H1 (cell line): Measurements from ENCODE around the gene SLC9C1. TPM values are rescaled to one million over a fixed set of nuclear protein-coding genes. Genes with fewer than 3 reads are reported as not detected.

Experiments used
- CTCF ChIA-PET: fragments of 300-600 bp; sonication (Branson Sonifier 250); formaldehyde crosslinking; loops from one replicate; lab custom pipeline; 2021; ENCODE audit not compliant: partially characterized antibody; lab: Charles Lee
- POLR2A ChIA-PET: fragments of 300-600 bp; sonication (Branson Sonifier 250); formaldehyde crosslinking; loops from one replicate; lab custom pipeline; 2021; ENCODE audit warnings: inconsistent platforms; ENCODE audit not compliant: partially characterized antibody; lab: Charles Lee
- DNase-seq, 2 experiments: peaks; one replicate each; pipeline versions ENCODE4 v3.0.0 to v3.0.0-alpha.2; 2010 to 2022; ENCODE audit warnings: low spot score in 2 of 2, low read depth in 1 of 2, mixed read lengths in 1 of 2
- FAIRE-seq: peaks from 2 replicates; lab custom pipeline; 2011; peaks lifted over from hg19 to GRCh38; lab: Jason Lieb, UNC
- H2AFZ ChIP-seq: 2 replicates; pipeline ENCODE4 v1.8.1; 2012; ENCODE audit warnings: low read length, inconsistent platforms
- H2AK5ac ChIP-seq: 2 replicates; pipeline ENCODE4 v1.6.1; 2013; ENCODE audit warnings: low read depth, low read length
- H2BK120ac ChIP-seq: replicated peaks from 2 replicates; pipeline ENCODE3; 2013; ENCODE audit warnings: low read depth, low read length, inconsistent platforms
- H2BK12ac ChIP-seq: 2 replicates; pipeline ENCODE4 v1.6.1; 2013; ENCODE audit warnings: low read depth, low read length
- H2BK15ac ChIP-seq: 2 replicates; pipeline ENCODE4 v1.6.1; 2013; ENCODE audit warnings: low read length
- H2BK20ac ChIP-seq: 2 replicates; pipeline ENCODE4 v1.6.1; 2013; ENCODE audit warnings: low read length
- H2BK5ac ChIP-seq: 2 replicates; pipeline ENCODE4 v1.6.1; 2013; ENCODE audit warnings: low read depth, low read length
- H3K14ac ChIP-seq: 2 replicates; pipeline ENCODE4 v1.6.1; 2013; ENCODE audit warnings: inconsistent platforms; ENCODE audit not compliant: insufficient read length
- H3K18ac ChIP-seq: 2 replicates; pipeline ENCODE4 v1.6.1; 2013; ENCODE audit warnings: low read length; ENCODE audit errors: extremely low read depth
- H3K23ac ChIP-seq: 2 replicates; pipeline ENCODE4 v1.6.1; 2013; ENCODE audit warnings: inconsistent platforms; ENCODE audit not compliant: insufficient read length
- H3K23me2 ChIP-seq: 2 replicates; pipeline ENCODE4 v1.6.1; 2013; ENCODE audit warnings: low read depth, low read length
- H3K27ac ChIP-seq: 2 replicates; pipeline ENCODE4 v1.6.1; 2011; ENCODE audit warnings: low read depth, low read length, inconsistent platforms
- H3K27me3 ChIP-seq, 4 experiments: replicated peaks in 1 of 4; 1 replicate in 1 of 4; 2 replicates in 3 of 4; pipeline versions ENCODE4 v1.6.1 to v1.8.1; 2011 to 2013; ENCODE audit warnings: low read length in 3 of 4, mild to moderate bottlenecking in 3 of 4, inconsistent platforms in 2 of 4, mixed read lengths in 2 of 4, moderate library complexity in 1 of 4; ENCODE audit not compliant: control insufficient read depth in 3 of 4, insufficient read depth in 3 of 4; ENCODE audit errors: extremely low read depth in 1 of 4
- H3K36me3 ChIP-seq, 4 experiments: 2 replicates each; pipeline versions ENCODE4 v1.6.1 to v1.8.1; 2011 to 2013; ENCODE audit warnings: mild to moderate bottlenecking in 4 of 4, low read length in 3 of 4, moderate library complexity in 2 of 4, control low read depth in 1 of 4, inconsistent platforms in 1 of 4; ENCODE audit not compliant: insufficient read depth in 4 of 4, control insufficient read depth in 2 of 4
- H3K4ac ChIP-seq: replicated peaks from 2 replicates; pipeline ENCODE3; 2013; ENCODE audit warnings: low read length, low read depth, mixed read lengths, inconsistent platforms; ENCODE audit not compliant: insufficient read length
- H3K4me1 ChIP-seq, 4 experiments: replicated peaks in 1 of 4; 1 replicate in 1 of 4; 2 replicates in 3 of 4; pipeline versions ENCODE4 v1.6.1 to v1.8.1; 2011 to 2013; ENCODE audit warnings: low read length in 3 of 4, inconsistent platforms in 2 of 4, mixed read lengths in 1 of 4; ENCODE audit not compliant: insufficient read depth in 4 of 4, control insufficient read depth in 3 of 4
- H3K4me2 ChIP-seq, 2 experiments: 2 replicates each; pipeline versions ENCODE4 v1.6.1 to v1.8.1; 2011 to 2013; ENCODE audit warnings: low read depth in 2 of 2, low read length in 2 of 2, control low read depth in 1 of 2, inconsistent platforms in 1 of 2, mild to moderate bottlenecking in 1 of 2; ENCODE audit not compliant: insufficient read depth in 1 of 2
- H3K4me3 ChIP-seq, 4 experiments: fragments of 200-600, 300-600 bp in 1 of 4; sonication (generic), shearing (Covaris generic), sonication (Bioruptor Twin) in 1 of 4; 2 replicates each; pipeline versions ENCODE4 v1.5.1 to v1.8.1; 2011 to 2016; ENCODE audit warnings: low read length in 4 of 4, low read depth in 3 of 4, control low read depth in 2 of 4, inconsistent platforms in 2 of 4, mild to moderate bottlenecking in 2 of 4, mixed read lengths in 1 of 4, moderate library complexity in 1 of 4; ENCODE audit not compliant: insufficient read depth in 2 of 4; ENCODE audit errors: extremely low read depth in 1 of 4
- H3K56ac ChIP-seq: replicated peaks from 2 replicates; pipeline ENCODE3; 2013; ENCODE audit warnings: low read depth, mild to moderate bottlenecking, mixed read lengths, low read length, inconsistent platforms; ENCODE audit not compliant: insufficient read length
- H3K79me1 ChIP-seq: 2 replicates; pipeline ENCODE4 v1.6.1; 2013; ENCODE audit warnings: low read depth, low read length, control low read depth
- H3K79me2 ChIP-seq, 2 experiments: 2 replicates each; pipeline versions ENCODE4 v1.6.1 to v1.8.1; 2012 to 2013; ENCODE audit warnings: low read length in 2 of 2, mild to moderate bottlenecking in 2 of 2, inconsistent platforms in 1 of 2; ENCODE audit not compliant: insufficient read depth in 2 of 2, control insufficient read depth in 1 of 2
- H3K9ac ChIP-seq, 4 experiments: replicated peaks in 1 of 4; 1 replicate in 1 of 4; 2 replicates in 3 of 4; pipeline versions ENCODE4 v1.6.1 to v1.8.1; 2011 to 2013; ENCODE audit warnings: low read depth in 3 of 4, low read length in 3 of 4, control low read depth in 2 of 4, mild to moderate bottlenecking in 2 of 4, moderate library complexity in 2 of 4, inconsistent platforms in 1 of 4; ENCODE audit errors: extremely low read depth in 1 of 4
- H3K9me3 ChIP-seq, 2 experiments: 2 replicates each; pipeline versions ENCODE4 v1.6.1 to v1.8.1; 2012 to 2013; ENCODE audit warnings: mild to moderate bottlenecking in 2 of 2, moderate library complexity in 2 of 2, control low read depth in 1 of 2, inconsistent platforms in 1 of 2, low read depth in 1 of 2, low read length in 1 of 2, mixed read lengths in 1 of 2; ENCODE audit not compliant: insufficient read depth in 2 of 2
- H4K20me1 ChIP-seq, 2 experiments: replicated peaks in 1 of 2; 2 replicates each; pipeline versions ENCODE3 to v1.8.1; 2011 to 2013; ENCODE audit warnings: inconsistent platforms in 2 of 2, low read length in 2 of 2, mild to moderate bottlenecking in 1 of 2; ENCODE audit not compliant: insufficient read depth in 2 of 2, control insufficient read depth in 1 of 2
- H4K5ac ChIP-seq: 2 replicates; pipeline ENCODE4 v1.6.1; 2013; ENCODE audit warnings: low read length, low read depth, mixed read lengths, inconsistent platforms; ENCODE audit not compliant: insufficient read length
- H4K8ac ChIP-seq: 2 replicates; pipeline ENCODE4 v1.8.0; 2013; ENCODE audit warnings: mild to moderate bottlenecking, moderate library complexity, low read length, inconsistent platforms; ENCODE audit not compliant: insufficient read depth; ENCODE audit errors: extremely low read depth
- H4K91ac ChIP-seq: replicated peaks from 2 replicates; pipeline ENCODE3; 2013; ENCODE audit warnings: low read length, mixed read lengths, inconsistent platforms; ENCODE audit not compliant: insufficient read length
- BRCA1 ChIP-seq: IDR thresholded peaks from 2 replicates; pipeline ENCODE4 v1.6.1; 2012; ENCODE audit warnings: low read depth, low read length, improper control_type of control experiment
- CHD2 ChIP-seq: IDR thresholded peaks from 2 replicates; pipeline ENCODE4 v1.6.1; 2012; ENCODE audit warnings: low read length, improper control_type of control experiment
- CTBP2 ChIP-seq: IDR thresholded peaks from 2 replicates; pipeline ENCODE4 v1.7.0; 2011; ENCODE audit warnings: borderline replicate concordance, mild to moderate bottlenecking, moderate library complexity, mixed read lengths, low read length; ENCODE audit not compliant: insufficient read depth, insufficient read length
- FOSL1 ChIP-seq: IDR thresholded peaks from 2 replicates; pipeline ENCODE4 v1.6.1; 2011; ENCODE audit warnings: mild to moderate bottlenecking, low read depth, low read length, moderate library complexity; ENCODE audit not compliant: insufficient read depth
- HDAC6 ChIP-seq: IDR thresholded peaks from one replicate; pipeline ENCODE4 v1.7.1; 2012; ENCODE audit warnings: low read depth, mild to moderate bottlenecking, inconsistent platforms, low read length, moderate library complexity
- JUND ChIP-seq: IDR thresholded peaks from 2 replicates; pipeline ENCODE4 v1.6.1; 2011; ENCODE audit warnings: mild to moderate bottlenecking, improper control_type of control experiment, low read length
- KDM4A ChIP-seq: IDR thresholded peaks from one replicate; pipeline ENCODE4 v1.7.1; 2012; ENCODE audit warnings: low read depth, mild to moderate bottlenecking, moderate library complexity, low read length, inconsistent platforms; ENCODE audit not compliant: severe bottlenecking
- PHF8 ChIP-seq: fragments of 200-600 bp; sonication (generic); conservative IDR thresholded peaks from 2 replicates; pipeline ENCODE4 v1.7.1; 2012; ENCODE audit warnings: low read depth, mild to moderate bottlenecking, inconsistent platforms, low read length, moderate library complexity
- POU5F1 ChIP-seq: IDR thresholded peaks from 2 replicates; pipeline ENCODE4 v1.6.1; 2011; ENCODE audit warnings: low read depth, mild to moderate bottlenecking, low read length, moderate library complexity
- RAD21 ChIP-seq, 2 experiments: IDR thresholded peaks in 1 of 2; conservative IDR thresholded peaks in 1 of 2; 2 replicates each; pipeline ENCODE4 v1.6.1; 2011; ENCODE audit warnings: low read depth in 2 of 2, low read length in 2 of 2, improper control_type of control experiment in 1 of 2, inconsistent platforms in 1 of 2, mild to moderate bottlenecking in 1 of 2, moderate library complexity in 1 of 2
- SAP30 ChIP-seq: fragments of 300-600 bp; sonication (generic); IDR thresholded peaks from 2 replicates; pipeline ENCODE4 v1.7.1; 2012; ENCODE audit warnings: low read length, moderate library complexity, mild to moderate bottlenecking, inconsistent platforms; ENCODE audit not compliant: insufficient read depth, insufficient replicate concordance
- SIX5 ChIP-seq: IDR thresholded peaks from 2 replicates; pipeline ENCODE4 v1.6.1; 2011; ENCODE audit warnings: mild to moderate bottlenecking, low read depth, low read length
- SUZ12 ChIP-seq: fragments of 200-600 bp; sonication (generic); IDR thresholded peaks from 2 replicates; pipeline ENCODE4 v1.6.1; 2012; ENCODE audit warnings: mild to moderate bottlenecking, inconsistent platforms, low read length, moderate library complexity, mixed read lengths
- ZNF274 ChIP-seq: IDR thresholded peaks from 2 replicates; pipeline ENCODE4 v1.7.0; 2012; ENCODE audit warnings: low read length, borderline replicate concordance; ENCODE audit errors: extremely low read depth
- WGBS, 2 experiments: shearing (Covaris generic) in 1 of 2; methylation state at CpG; one replicate each; pipeline versions ENCODE4 v1.1.6 to v1.1.7; 2013 to 2015; ENCODE audit warnings: low lambda C conversion rate in 2 of 2, mixed read lengths in 2 of 2, inconsistent platforms in 1 of 2, low coverage in 1 of 2, missing lambda C conversion rate in 1 of 2; ENCODE audit not compliant: insufficient replicate concordance in 2 of 2, insufficient coverage in 1 of 2, insufficient read length in 1 of 2; ENCODE audit errors: extremely low coverage in 1 of 2, missing lambda C conversion rate in 1 of 2; 5-methylcytosine and 5-hydroxymethylcytosine counted together
- polyA plus RNA-seq, 7 experiments: library from polyadenylated mRNA; depleted of rRNA in 3 of 7; stranded (reverse) in 5 of 7; unstranded in 2 of 7; fragments of >200 nt in 5 of 7; fragments of 200-250 nt in 2 of 7; gene quantifications; 1 replicate in 5 of 7; 2 replicates in 1 of 7; 4 replicates in 1 of 7; pipeline versions ENCODE4 v1.2.1 to v1.2.3, GENCODE V29; 2011 to 2013; ENCODE audit warnings: missing spikeins in 2 of 7, mixed read lengths in 2 of 7
- total RNA-seq: library from RNA; stranded (reverse); fragmentation: NEBNext Ultra II Directional; extraction: Animal tissue kit (Norgen Biotek cat#: 25700); gene quantifications from 2 replicates; pipeline ENCODE4 v1.2.1, GENCODE V29; 2021

SLC9C1 gene
- total and polyA plus RNA-seq, 2 of the 8 experiments (the other 6 are each of a cell fraction or from before 2014, with no cell fraction given): 0.15 to 0.24 TPM

GRCh38 chr3:112141293-112141692, 152.7 kb downstream of the SLC9C1 start:
- Histone ChIP-seq H4K91ac (no peak overlapping the region), H3K56ac (no peak overlapping the region), H3K9ac (no peak overlapping the region), H3K9me3 (peaks cover 0 to 6% of the 10 kb centered on the region in 2 experiments; a peak in 2 of 4 replicates), H4K8ac (no peak overlapping the region), H3K36me3 (no peaks in the 10 kb centered on the region), H3K23ac (no peak overlapping the region), H4K20me1 (no peaks in the 10 kb centered on the region), H2BK20ac (no peak overlapping the region), H3K27ac (no peak overlapping the region), H3K4me2 (no peak overlapping the region), H3K4me1 (peaks cover 1 to 8% (median 3%) of the 10 kb centered on the region in 4 experiments; a peak in 4 of 7 replicates), H3K4me3 (no peak overlapping the region), H2AFZ (no peak overlapping the region), H2BK120ac (no peak overlapping the region), H3K4ac (no peak overlapping the region), H3K79me2 (no peaks in the 10 kb centered on the region), H2AK5ac (no peak overlapping the region), H3K79me1 (no peaks in the 10 kb centered on the region), H2BK15ac (no peak overlapping the region), H3K18ac (no peak overlapping the region), H2BK12ac (no peak overlapping the region), H2BK5ac (no peak overlapping the region), H3K14ac (no peak overlapping the region), H3K23me2 (no peaks in the 10 kb centered on the region), H3K27me3 (no peaks in the 10 kb centered on the region), H4K5ac (no peak overlapping the region)
- CTCF ChIA-PET: no interaction called here
- POLR2A ChIA-PET: no interaction called here
- DNase-seq: no peak
- 92% methylated on average over 2 of the region's 2 CpGs; no CpG with 5 or more reads in 1 of the 2 experiments for WGBS, 2 experiments
- FAIRE-seq: no peak
- TF ChIP-seq FOSL1 (no peak), POU5F1 (no peak), BRCA1 (no peak), HDAC6 (no peak), PHF8 (no peak), CTBP2 (no peak), RAD21 (IDR thresholded peaks at IDR 0.05 in 1 of 2, conservative IDR thresholded peaks at IDR 0.05 in 1 of 2; ENCODE audit: low read depth in 2 of 2, low read length in 2 of 2) (no peak), KDM4A (no peak), SAP30 (no peak), CHD2 (no peak), ZNF274 (no peak), SUZ12 (no peak), SIX5 (no peak), JUND (no peak)
